Ishikawa (cell line): Measurements from ENCODE around the gene PREX1.

Source experiments
- CEBPB ChIP-seq: IDR thresholded peaks from 2 replicates; pipeline ENCODE4 v1.6.1; 2012
- CREB1 ChIP-seq: IDR thresholded peaks from 2 replicates; pipeline ENCODE4 v1.6.1; 2012; ENCODE audit warnings: low read depth
- EGR1 ChIP-seq: IDR thresholded peaks from 2 replicates; pipeline ENCODE4 v1.6.1; 2012
- EP300 ChIP-seq: IDR thresholded peaks from 2 replicates; pipeline ENCODE4 v1.6.1; 2012; ENCODE audit warnings: borderline replicate concordance
- FOXM1 ChIP-seq: IDR thresholded peaks from 2 replicates; pipeline ENCODE4 v1.6.1; 2012; ENCODE audit warnings: low read depth, borderline replicate concordance
- MAX ChIP-seq: IDR thresholded peaks from 2 replicates; pipeline ENCODE4 v1.6.1; 2012
- NFIC ChIP-seq: IDR thresholded peaks from 2 replicates; pipeline ENCODE4 v1.6.1; 2012
- RAD21 ChIP-seq: IDR thresholded peaks from 2 replicates; pipeline ENCODE4 v1.6.1; 2012; ENCODE audit warnings: low read depth
- REST ChIP-seq: IDR thresholded peaks from 2 replicates; pipeline ENCODE4 v1.6.1; 2012; ENCODE audit warnings: low read depth, mild to moderate bottlenecking
- TAF1 ChIP-seq: IDR thresholded peaks from 2 replicates; pipeline ENCODE4 v1.6.1; 2012; ENCODE audit warnings: low read depth, mild to moderate bottlenecking
- TCF12 ChIP-seq: IDR thresholded peaks from 2 replicates; pipeline ENCODE4 v1.6.1; 2012; ENCODE audit warnings: low read depth
- TEAD4 ChIP-seq: IDR thresholded peaks from 2 replicates; pipeline ENCODE4 v1.6.1; 2012

GRCh38 chr20:48850977-48851299 is 23.1 kb upstream of the PREX1 start:
- TF ChIP-seq CREB1, result no peak
- no peak for TF ChIP-seq REST
- no peak for TF ChIP-seq EP300
- TF ChIP-seq TCF12, result no peak
- TF ChIP-seq TEAD4, result no peak
- no peak for TF ChIP-seq TAF1
- TF ChIP-seq RAD21, result no peak
- no peak for TF ChIP-seq FOXM1
- peak; percentile 1; the same call in 1 of the 2 replicates for TF ChIP-seq NFIC
- TF ChIP-seq CEBPB, result no peak
- no peak for TF ChIP-seq MAX
- TF ChIP-seq EGR1, result no peak
